ENCODE data around the gene EHD4.

Gene EHD4

GRCh38 chr15:41852736-41853590, 119.4 kb downstream of the EHD4 start:
- H3K9me3 ChIP-seq (replicated peaks; ENCODE audit: low read length) = no peaks in the 10 kb centered on the region
- H3K27me3 ChIP-seq (ENCODE audit: control insufficient read depth, insufficient read depth, low read length) = peaks cover 37% of the 10 kb centered on the region
- H3K36me3 ChIP-seq (ENCODE audit: insufficient read depth, low read length) = no peaks in the 10 kb centered on the region
- no peaks in the 10 kb centered on the region for H3K4me1 ChIP-seq (ENCODE audit: control insufficient read depth, insufficient read depth, low read length)
- no peak overlapping the region for H3K4me2 ChIP-seq (ENCODE audit: low read length)
- no peak overlapping the region for H3K4me3 ChIP-seq (ENCODE audit: low read length)
- H3K9ac ChIP-seq (ENCODE audit: low read depth, low read length) = no peak overlapping the region

GRCh38 chr15:41851755-41852370, 120.5 kb downstream of the EHD4 start:
- Histone ChIP-seq H3K4me2 (ENCODE audit: low read length) (no peak overlapping the region), H3K9ac (ENCODE audit: low read depth, low read length) (no peak overlapping the region), H3K4me1 (ENCODE audit: control insufficient read depth, insufficient read depth, low read length) (no peaks in the 10 kb centered on the region), H3K27me3 (ENCODE audit: control insufficient read depth, insufficient read depth, low read length) (peaks cover 37% of the 10 kb centered on the region), H3K9me3 (replicated peaks; ENCODE audit: low read length) (no peaks in the 10 kb centered on the region), H3K36me3 (ENCODE audit: insufficient read depth, low read length) (no peaks in the 10 kb centered on the region), H3K4me3 (ENCODE audit: low read length) (no peak overlapping the region)

GRCh38 chr15:41851167-41851523, 121.2 kb downstream of the EHD4 start:
- no peaks in the 10 kb centered on the region for H3K36me3 ChIP-seq (ENCODE audit: insufficient read depth, low read length)
- no peak overlapping the region for H3K9ac ChIP-seq (ENCODE audit: low read depth, low read length)
- peaks cover 37% of the 10 kb centered on the region for H3K27me3 ChIP-seq (ENCODE audit: control insufficient read depth, insufficient read depth, low read length)
- no peak overlapping the region for H3K4me2 ChIP-seq (ENCODE audit: low read length)
- H3K9me3 ChIP-seq (replicated peaks; ENCODE audit: low read length) = no peaks in the 10 kb centered on the region
- no peaks in the 10 kb centered on the region for H3K4me1 ChIP-seq (ENCODE audit: control insufficient read depth, insufficient read depth, low read length)
- H3K4me3 ChIP-seq (ENCODE audit: low read length) = no peak overlapping the region

- H3K36me3 ChIP-seq (ENCODE audit: insufficient read depth, low read length) = no peaks in the 10 kb centered on the region
- no peaks in the 10 kb centered on the region for H3K4me1 ChIP-seq (ENCODE audit: control insufficient read depth, insufficient read depth, low read length)
- peaks cover 34% of the 10 kb centered on the region for H3K27me3 ChIP-seq (ENCODE audit: control insufficient read depth, insufficient read depth, low read length)
- no peak overlapping the region for H3K4me3 ChIP-seq (ENCODE audit: low read length)
- H3K4me2 ChIP-seq (ENCODE audit: low read length) = no peak overlapping the region
- H3K9ac ChIP-seq (ENCODE audit: low read depth, low read length) = no peak overlapping the region
- no peaks in the 10 kb centered on the region for H3K9me3 ChIP-seq (replicated peaks; ENCODE audit: low read length)
Observed at GRCh38 chr15:41850482-41851166, 121.7 kb downstream of the EHD4 start.

- Histone ChIP-seq H3K9ac (ENCODE audit: low read depth, low read length) (no peak overlapping the region), H3K27me3 (ENCODE audit: control insufficient read depth, insufficient read depth, low read length) (peaks cover 29% of the 10 kb centered on the region), H3K9me3 (replicated peaks; ENCODE audit: low read length) (no peaks in the 10 kb centered on the region), H3K4me1 (ENCODE audit: control insufficient read depth, insufficient read depth, low read length) (no peaks in the 10 kb centered on the region), H3K4me3 (ENCODE audit: low read length) (no peak overlapping the region), H3K4me2 (ENCODE audit: low read length) (no peak overlapping the region), H3K36me3 (ENCODE audit: insufficient read depth, low read length) (no peaks in the 10 kb centered on the region)
Observed at GRCh38 chr15:41849861-41850260, 122.5 kb downstream of the EHD4 start.

GRCh38 chr15:41849204-41849603, 123.2 kb downstream of the EHD4 start:
- H3K9ac ChIP-seq (ENCODE audit: low read depth, low read length) = no peak overlapping the region
- no peak overlapping the region for H3K4me2 ChIP-seq (ENCODE audit: low read length)
- H3K9me3 ChIP-seq (replicated peaks; ENCODE audit: low read length) = no peaks in the 10 kb centered on the region
- H3K4me3 ChIP-seq (ENCODE audit: low read length) = no peak overlapping the region
- H3K27me3 ChIP-seq (ENCODE audit: control insufficient read depth, insufficient read depth, low read length) = peaks cover 23% of the 10 kb centered on the region
- H3K4me1 ChIP-seq (ENCODE audit: control insufficient read depth, insufficient read depth, low read length) = no peaks in the 10 kb centered on the region
- no peaks in the 10 kb centered on the region for H3K36me3 ChIP-seq (ENCODE audit: insufficient read depth, low read length)

- Histone ChIP-seq H3K36me3 (ENCODE audit: insufficient read depth, low read length) (no peaks in the 10 kb centered on the region), H3K4me2 (ENCODE audit: low read length) (no peak overlapping the region), H3K9ac (ENCODE audit: low read depth, low read length) (no peak overlapping the region), H3K27me3 (ENCODE audit: control insufficient read depth, insufficient read depth, low read length) (peaks cover 23% of the 10 kb centered on the region), H3K9me3 (replicated peaks; ENCODE audit: low read length) (no peaks in the 10 kb centered on the region), H3K4me3 (ENCODE audit: low read length) (no peak overlapping the region), H3K4me1 (ENCODE audit: control insufficient read depth, insufficient read depth, low read length) (no peaks in the 10 kb centered on the region)
Observed at GRCh38 chr15:41848631-41849030, 123.7 kb downstream of the EHD4 start.

GRCh38 chr15:41847981-41848380, 124.4 kb downstream of the EHD4 start:
- Histone ChIP-seq H3K36me3 (ENCODE audit: insufficient read depth, low read length) (no peaks in the 10 kb centered on the region), H3K4me3 (ENCODE audit: low read length) (no peak overlapping the region), H3K27me3 (ENCODE audit: control insufficient read depth, insufficient read depth, low read length) (peaks cover 19% of the 10 kb centered on the region), H3K9ac (ENCODE audit: low read depth, low read length) (no peak overlapping the region), H3K4me2 (ENCODE audit: low read length) (no peak overlapping the region), H3K9me3 (replicated peaks; ENCODE audit: low read length) (no peaks in the 10 kb centered on the region), H3K4me1 (ENCODE audit: control insufficient read depth, insufficient read depth, low read length) (no peaks in the 10 kb centered on the region)

- Histone ChIP-seq H3K9me3 (replicated peaks; ENCODE audit: low read length) (no peaks in the 10 kb centered on the region), H3K4me2 (ENCODE audit: low read length) (no peak overlapping the region), H3K4me1 (ENCODE audit: control insufficient read depth, insufficient read depth, low read length) (no peaks in the 10 kb centered on the region), H3K36me3 (ENCODE audit: insufficient read depth, low read length) (no peaks in the 10 kb centered on the region), H3K4me3 (ENCODE audit: low read length) (no peak overlapping the region), H3K27me3 (ENCODE audit: control insufficient read depth, insufficient read depth, low read length) (peaks cover 17% of the 10 kb centered on the region), H3K9ac (ENCODE audit: low read depth, low read length) (no peak overlapping the region)
Observed at GRCh38 chr15:41847206-41847605, 125.2 kb downstream of the EHD4 start.

All from skeletal muscle satellite cell (primary cell).